Hindlimb muscle (tissue), 1 donor: ENCODE data around the gene PXMP2. TPM values are rescaled to one million over a fixed set of nuclear protein-coding genes. Genes with fewer than 3 reads are reported as not detected.
A peak's percentile ranks its signal among the peaks of the same experiment; 100 is the strongest.

Experiments used
- DNase-seq: peaks from one replicate; pipeline ENCODE4 v3.0.0-alpha.2; 2013
- polyA plus RNA-seq: library from polyadenylated mRNA; unstranded; fragments of 120-200 nt; gene quantifications from one replicate; pipeline ENCODE4 v1.2.1, GENCODE V29; 2013; ENCODE audit not compliant: insufficient read length

The PXMP2 gene
- polyA plus RNA-seq: 18.2 TPM

DNA sequence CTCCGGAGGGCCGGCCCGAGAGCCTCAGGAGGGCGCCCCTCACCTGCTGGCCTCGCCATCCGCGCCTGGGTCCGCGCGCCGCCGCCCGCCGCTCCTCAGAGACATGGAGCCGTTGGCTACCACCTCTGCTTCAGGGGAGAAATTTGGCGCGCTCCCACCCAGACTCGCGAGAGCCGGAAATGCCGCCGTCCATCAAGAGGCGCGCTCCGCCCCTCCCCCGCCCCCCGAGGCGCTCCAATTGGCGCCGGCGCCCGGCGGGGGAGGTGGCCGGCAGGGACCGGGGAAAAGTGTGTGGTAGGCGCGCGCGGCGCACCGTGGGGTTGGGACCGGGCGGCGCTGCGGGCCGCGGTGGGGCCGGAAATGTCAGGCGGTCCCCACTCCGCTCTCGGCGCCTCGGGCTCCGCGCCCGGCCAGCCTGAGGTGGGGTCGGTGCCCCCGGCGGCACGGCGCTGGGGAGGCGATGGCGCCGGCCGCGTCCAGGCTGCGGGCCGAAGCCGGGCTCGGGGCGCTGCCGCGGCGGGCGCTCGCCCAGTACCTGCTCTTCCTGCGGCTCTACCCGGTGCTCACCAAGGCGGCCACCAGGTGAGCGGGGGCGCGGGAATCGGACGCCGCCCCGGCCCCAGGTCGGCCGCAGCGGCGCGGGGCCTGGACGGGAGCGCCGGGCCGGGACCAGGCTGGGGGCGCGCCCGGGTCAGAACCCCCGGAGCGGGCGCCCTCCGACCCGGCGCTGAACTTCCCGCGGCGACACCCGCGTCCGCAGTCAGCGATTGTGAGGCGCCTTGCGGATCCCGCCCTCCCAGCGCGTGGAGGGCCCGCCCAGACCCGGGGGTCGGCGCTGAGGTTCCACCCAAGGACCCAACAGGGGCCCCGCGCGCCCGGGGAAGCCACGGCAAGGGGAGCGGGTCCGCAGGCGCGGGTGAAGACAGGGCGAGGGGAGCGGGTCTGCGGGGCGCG lies at the start of gene PXMP2, which contains the start of gene POLE:
PXMP2 (plus strand) TSS at position 377 of the 954 bp plus-strand sequence; CDS start at position 461, 84 bp downstream.
POLE (minus strand) TSS at position 132 of the 954 bp plus-strand sequence; CDS start at position 105, 27 bp downstream.
- peak; percentile 98 for DNase-seq

DNA sequence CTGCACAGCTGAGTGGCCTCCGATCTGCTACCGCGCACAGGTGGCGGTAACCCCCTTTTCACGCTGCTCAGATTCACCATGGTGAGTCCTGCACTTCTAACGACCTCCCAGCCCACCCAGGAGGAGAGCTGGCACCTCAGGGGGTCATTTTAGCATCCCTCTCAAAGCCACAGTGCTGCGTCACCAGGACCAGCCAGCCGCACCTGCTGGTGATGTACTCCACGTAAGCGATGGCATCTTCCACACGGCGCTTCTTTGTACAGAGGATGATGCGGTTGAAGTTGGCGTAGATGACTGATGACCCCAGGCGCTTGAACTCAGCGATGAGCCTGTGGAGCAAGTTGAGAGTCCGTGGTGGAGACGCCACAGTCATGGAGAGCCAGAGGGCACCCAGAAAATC lies 49.6 kb upstream of the PXMP2 start:
- DNase-seq: no peak

GRCh38 chr12:132638541-132639408 lies 48.6 kb upstream of the PXMP2 start:
- no peak for DNase-seq

GRCh38 chr12:132639956-132640520 lies 47.3 kb upstream of the PXMP2 start:
- DNase-seq: no peak

DNA sequence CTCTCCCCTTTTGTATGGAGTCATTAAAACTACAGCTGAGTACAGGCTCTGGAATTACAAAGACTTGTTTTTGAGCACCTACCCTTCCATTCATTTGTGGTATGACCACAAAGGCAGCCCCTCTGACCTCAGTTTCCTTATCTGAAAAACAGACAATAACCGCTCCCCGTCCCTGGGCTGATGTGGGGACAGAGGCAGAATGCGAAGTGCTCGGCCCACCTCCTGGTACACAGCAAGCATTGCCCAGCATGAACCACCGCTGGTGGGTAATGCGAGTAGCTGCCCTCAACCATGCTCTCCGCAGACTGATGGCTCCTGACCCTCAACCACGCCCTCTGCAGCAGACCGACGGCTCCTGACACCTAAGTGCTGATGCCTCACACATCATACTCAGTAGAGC lies 46.5 kb upstream of the PXMP2 start:
- DNase-seq: no peak

DNA sequence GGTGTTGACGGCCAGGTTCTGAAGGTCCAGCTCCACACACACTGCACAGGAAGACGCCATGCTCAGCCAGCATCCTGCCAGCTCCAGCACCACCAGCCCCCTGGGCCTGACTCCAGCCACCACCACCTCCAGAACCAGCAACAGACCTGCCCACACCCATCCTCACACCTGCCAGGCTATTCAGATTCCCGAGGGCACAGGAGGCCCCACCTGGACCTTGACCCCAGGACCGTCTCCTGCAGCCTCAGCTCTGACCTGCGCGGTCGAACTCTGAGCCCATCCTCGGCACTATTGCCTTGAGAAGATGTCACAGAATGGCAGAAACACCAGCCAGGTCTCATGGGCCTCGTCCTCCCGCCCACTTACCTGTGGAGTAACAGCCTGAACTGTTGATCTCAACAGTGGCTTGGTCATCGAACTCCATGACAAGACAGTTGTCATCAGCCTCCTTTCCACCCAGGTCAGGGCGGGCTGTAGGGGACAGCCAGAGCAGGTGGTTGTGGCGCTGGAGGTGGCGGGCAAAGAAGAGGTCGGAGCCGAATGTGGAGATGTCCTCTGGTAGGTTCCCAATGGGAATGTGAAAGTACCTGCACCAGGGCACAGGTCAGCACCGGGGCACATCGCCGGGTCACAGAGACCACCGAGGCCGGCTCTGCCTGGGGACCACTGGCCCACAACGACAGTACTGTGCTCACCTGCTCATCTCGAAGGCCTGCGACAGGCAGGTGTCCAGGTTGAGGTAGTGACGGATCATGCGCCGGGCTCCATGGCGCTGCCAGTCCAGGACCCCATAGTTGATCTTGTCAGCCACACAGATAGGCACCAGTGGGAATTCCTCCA lies 45.4 kb upstream of the PXMP2 start:
- no peak for DNase-seq

- DNase-seq: no peak
These were observed 44.2 kb upstream of the PXMP2 start for GRCh38 chr12:132642846-132643835.

- no peak for DNase-seq
These were observed 40.5 kb upstream of the PXMP2 start for GRCh38 chr12:132646850-132647249.

DNA sequence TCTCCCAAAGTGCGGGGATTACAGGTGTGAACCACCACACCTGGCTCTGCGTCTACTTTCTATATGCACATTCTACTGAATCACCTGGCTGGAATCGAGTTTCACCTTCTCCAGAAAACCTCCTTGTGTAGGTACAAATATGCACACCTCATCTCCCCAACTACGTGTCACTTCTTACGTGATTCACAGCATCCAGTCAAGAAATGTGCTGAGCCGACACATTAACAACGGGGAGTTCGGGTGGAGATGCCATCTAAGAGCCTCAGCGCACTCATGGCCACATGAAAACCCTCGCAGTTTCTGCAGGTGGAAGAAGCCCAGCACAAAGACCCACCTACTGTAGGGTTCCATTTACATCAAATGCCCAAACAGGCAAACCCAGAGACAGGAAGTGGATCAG lies 39.5 kb upstream of the PXMP2 start:
- no peak for DNase-seq

DNA sequence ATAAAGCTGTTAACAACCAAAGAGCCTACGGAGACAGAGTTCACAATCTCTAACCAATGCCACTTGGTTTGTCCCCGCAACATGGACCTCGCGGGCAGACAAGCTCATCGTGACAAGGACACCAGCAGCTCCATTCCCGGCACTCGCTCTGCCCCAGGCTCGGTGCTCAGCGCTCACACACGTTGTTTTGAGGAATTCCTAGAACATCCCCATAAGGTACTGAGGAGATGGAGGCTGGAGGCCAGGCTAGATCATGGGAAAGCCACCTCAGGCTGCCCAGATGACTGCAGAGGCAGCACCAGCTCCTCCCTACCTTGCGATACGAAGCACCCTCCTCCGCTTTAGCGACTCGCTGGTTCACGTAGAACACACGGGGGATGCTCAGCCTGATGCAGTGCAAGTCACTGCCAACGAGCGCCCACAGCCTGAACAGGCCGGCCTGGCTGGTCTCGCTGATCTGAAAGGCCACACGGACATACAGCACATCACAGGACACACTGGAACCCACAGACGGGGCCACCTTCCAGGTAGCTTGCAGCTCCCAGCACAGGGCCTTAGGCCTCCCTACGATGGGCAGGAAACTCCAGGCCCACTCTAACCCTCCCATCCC lies 38.7 kb upstream of the PXMP2 start:
- DNase-seq: no peak

DNA sequence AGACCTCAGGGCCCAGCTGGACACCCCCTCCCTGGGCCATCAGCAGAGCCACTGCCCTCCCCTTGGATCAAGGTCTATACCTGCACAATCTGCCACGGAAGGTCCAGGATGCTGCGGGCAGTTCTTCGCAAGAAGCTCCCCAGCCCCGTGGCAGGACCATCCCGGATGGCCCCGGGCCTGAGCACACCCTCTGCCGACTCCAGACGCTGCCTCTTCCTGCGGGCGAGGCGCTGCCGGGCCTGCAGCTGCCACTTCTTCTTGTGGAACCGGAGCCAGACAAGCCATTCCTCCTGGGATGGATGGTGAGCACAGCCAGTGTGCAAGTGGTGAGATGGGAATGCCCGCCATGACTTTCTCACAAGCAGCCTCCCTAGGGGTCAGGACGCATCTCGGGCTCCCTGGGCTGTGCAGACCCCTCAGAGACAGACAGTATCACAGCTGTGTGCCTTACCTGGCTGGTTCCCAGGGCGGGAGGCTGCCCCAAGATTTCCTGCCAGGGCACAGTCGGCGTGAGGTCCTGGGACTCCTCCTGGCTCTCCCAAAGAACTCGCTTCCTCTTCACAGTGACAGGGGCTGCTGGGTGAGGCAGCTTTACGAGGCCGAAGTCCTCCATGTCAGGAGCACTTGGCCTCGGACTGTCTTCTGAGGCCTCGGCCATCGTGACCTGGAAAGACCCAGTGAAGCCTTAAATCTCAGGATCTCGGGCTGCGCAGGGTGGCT lies 38.0 kb upstream of the PXMP2 start:
- DNase-seq: no peak

GRCh38 chr12:132651444-132652100 lies 35.8 kb upstream of the PXMP2 start:
- DNase-seq: no peak

GRCh38 chr12:132653567-132654290 lies 33.7 kb upstream of the PXMP2 start:
- DNase-seq: no peak

- DNase-seq: no peak
These were observed 30.2 kb upstream of the PXMP2 start for GRCh38 chr12:132657004-132657727.

GRCh38 chr12:132658149-132658894 lies 29.1 kb upstream of the PXMP2 start:
- DNase-seq: no peak

DNA sequence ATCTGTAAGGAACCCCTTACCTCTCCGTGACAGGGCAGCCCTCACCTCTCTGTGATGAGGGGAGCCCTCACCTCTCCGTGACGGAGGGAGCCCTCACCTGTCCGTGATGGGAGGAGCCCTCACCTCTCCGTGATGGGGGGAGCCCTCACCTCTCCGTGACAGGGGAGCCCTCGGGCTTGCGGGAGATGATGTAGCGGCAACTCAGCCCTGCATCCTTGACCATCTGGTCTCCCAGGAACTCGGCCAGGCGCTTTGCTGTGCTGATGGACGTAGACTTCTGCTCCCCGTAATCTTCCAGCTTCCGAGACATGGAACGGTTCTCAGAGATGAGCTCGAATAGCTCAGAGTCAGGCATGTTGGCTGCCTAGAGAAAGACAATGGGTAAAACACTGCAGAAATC lies 28.2 kb upstream of the PXMP2 start:
- no peak for DNase-seq

DNA sequence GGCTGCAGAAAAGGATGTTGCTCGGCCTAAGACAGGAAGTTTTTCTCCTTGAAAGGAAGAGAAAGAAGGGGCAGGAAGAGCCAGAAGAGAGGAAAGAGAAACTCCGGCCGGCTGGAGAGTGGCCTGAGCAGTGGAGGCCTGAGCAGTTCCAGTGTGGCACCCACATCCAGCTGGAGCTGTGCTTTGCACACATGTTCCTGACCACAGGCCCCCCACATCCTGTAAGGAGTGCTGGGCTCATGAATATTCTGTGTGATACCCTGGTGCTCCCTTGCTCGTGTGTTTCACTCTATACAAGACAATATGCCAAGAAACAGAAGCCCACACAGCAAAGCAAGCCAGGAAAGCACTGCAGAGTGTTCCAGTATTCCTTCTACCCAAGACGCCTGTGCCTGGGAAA lies 27.3 kb upstream of the PXMP2 start:
- DNase-seq: no peak
